GM21723 (cell line): ENCODE data around the gene MGAT5B.
A peak's percentile ranks its signal among the peaks of the same experiment; 100 is the strongest.
"Not testable (repeated sequence)": the region's sequence is repeated elsewhere in the genome, so short reads cannot be mapped to it uniquely, and the experiment has no call there.

Experiments used
- ATAC-seq: cut with Tn5 transposase; IDR thresholded peaks from one replicate; pipeline ENCODE4 v1.9.1; 2021; ENCODE audit warnings: mild to moderate bottlenecking, moderate library complexity; ENCODE audit not compliant: unreplicated experiment

Gene MGAT5B

GRCh38 chr17:76868176-76868668 lies at the start of gene MGAT5B:
Gene MGAT5B, plus strand, starts transcription at chr17:76868404. Its CDS starts 626 bp downstream, at chr17:76869030.
- ATAC-seq = peak; percentile 80

- no peak for ATAC-seq
Observed at GRCh38 chr17:76820039-76820438, 48.2 kb upstream of the MGAT5B start.

- no peak for ATAC-seq
Observed at GRCh38 chr17:76820561-76820960, 47.6 kb upstream of the MGAT5B start.

- no peak for ATAC-seq
Observed at GRCh38 chr17:76822184-76822778, 45.9 kb upstream of the MGAT5B start.

- ATAC-seq = no peak
Observed at GRCh38 chr17:76824093-76824492, 44.1 kb upstream of the MGAT5B start.

- ATAC-seq = no peak
Observed at GRCh38 chr17:76826330-76827068, 41.7 kb upstream of the MGAT5B start.

GRCh38 chr17:76827736-76828135 lies 40.5 kb upstream of the MGAT5B start:
- ATAC-seq = no peak

GRCh38 chr17:76830987-76831715 lies 37.1 kb upstream of the MGAT5B start:
- no peak for ATAC-seq

- no peak for ATAC-seq
Observed at GRCh38 chr17:76833034-76833644, 35.1 kb upstream of the MGAT5B start.

GRCh38 chr17:76833747-76834146 lies 34.5 kb upstream of the MGAT5B start:
- no peak for ATAC-seq

GRCh38 chr17:76834870-76835269 lies 33.3 kb upstream of the MGAT5B start:
- no peak for ATAC-seq

- ATAC-seq = no peak
Observed at GRCh38 chr17:76840443-76840767, 27.8 kb upstream of the MGAT5B start.

GRCh38 chr17:76840884-76841775 lies 27.1 kb upstream of the MGAT5B start:
- no peak for ATAC-seq

- no peak for ATAC-seq
Observed at GRCh38 chr17:76841776-76842405, 26.3 kb upstream of the MGAT5B start.

- ATAC-seq = not testable (repeated sequence)
Observed at GRCh38 chr17:76843068-76843467, 25.1 kb upstream of the MGAT5B start.

- no peak for ATAC-seq
Observed at GRCh38 chr17:76843703-76844484, 24.3 kb upstream of the MGAT5B start.

GRCh38 chr17:76844485-76844829 lies 23.7 kb upstream of the MGAT5B start:
- no peak for ATAC-seq

- ATAC-seq = no peak
Observed at GRCh38 chr17:76844846-76845245, 23.4 kb upstream of the MGAT5B start.

- ATAC-seq = no peak
Observed at GRCh38 chr17:76845541-76846017, 22.6 kb upstream of the MGAT5B start.
